Astrocyte (in vitro differentiated cells and primary cell): Measurements from ENCODE around the gene SHC4. TPM values are rescaled to one million over a fixed set of nuclear protein-coding genes. Genes with fewer than 3 reads are reported as not detected.

Source experiments
- DNase-seq: peaks from one replicate; pipeline ENCODE4 v3.0.0-alpha.2; 2010; ENCODE audit warnings: low read depth
- FAIRE-seq: peaks from 2 replicates; lab custom pipeline; 2011; peaks lifted over from hg19 to GRCh38; lab: Jason Lieb, UNC
- H2AFZ ChIP-seq: 2 replicates; pipeline ENCODE4 v1.6.0; 2012; ENCODE audit warnings: low read depth, low read length, inconsistent platforms
- H3K27ac ChIP-seq: 2 replicates; pipeline ENCODE4 v1.5.1; 2011; ENCODE audit warnings: low read depth, low read length, inconsistent platforms
- H3K27me3 ChIP-seq: 2 replicates; pipeline ENCODE4 v1.6.0; 2011; ENCODE audit warnings: low read length, inconsistent platforms; ENCODE audit not compliant: insufficient read depth
- H3K36me3 ChIP-seq: 2 replicates; pipeline ENCODE4 v1.5.1; 2011; ENCODE audit warnings: low read length, inconsistent platforms; ENCODE audit not compliant: insufficient read depth
- H3K4me1 ChIP-seq: 2 replicates; pipeline ENCODE4 v1.5.1; 2011; ENCODE audit warnings: low read length, inconsistent platforms; ENCODE audit not compliant: insufficient read depth
- H3K4me2 ChIP-seq: 2 replicates; pipeline ENCODE4 v1.6.0; 2012; ENCODE audit warnings: low read length, inconsistent platforms
- H3K4me3 ChIP-seq: 2 replicates; pipeline ENCODE4 v1.5.1; 2011; ENCODE audit warnings: low read depth, mild to moderate bottlenecking, low read length, inconsistent platforms; ENCODE audit not compliant: insufficient read depth
- H3K79me2 ChIP-seq: 2 replicates; pipeline ENCODE4 v1.6.0; 2012; ENCODE audit warnings: mild to moderate bottlenecking, low read length, inconsistent platforms; ENCODE audit not compliant: insufficient read depth
- H3K9ac ChIP-seq: 2 replicates; pipeline ENCODE4 v1.6.0; 2012; ENCODE audit warnings: mild to moderate bottlenecking, low read length, inconsistent platforms
- H3K9me3 ChIP-seq: 2 replicates; pipeline ENCODE4 v1.5.1; 2012; ENCODE audit warnings: low read depth, mild to moderate bottlenecking, low read length, inconsistent platforms; ENCODE audit not compliant: insufficient read depth
- H4K20me1 ChIP-seq: 2 replicates; pipeline ENCODE4 v1.6.0; 2012; ENCODE audit warnings: low read length, inconsistent platforms; ENCODE audit not compliant: insufficient read depth
- H3K27ac Mint-ChIP-seq: one replicate; pipeline ENCODE4 v1.8.0; 2021; ENCODE audit warnings: mild to moderate bottlenecking, mixed read lengths; ENCODE audit not compliant: unreplicated experiment
- H3K27me3 Mint-ChIP-seq: one replicate; pipeline ENCODE4 v1.8.0; 2021; ENCODE audit warnings: low read depth, mixed read lengths; ENCODE audit not compliant: unreplicated experiment
- H3K36me3 Mint-ChIP-seq: one replicate; pipeline ENCODE4 v1.8.0; 2021; ENCODE audit warnings: low read depth, mixed read lengths; ENCODE audit not compliant: unreplicated experiment
- H3K4me1 Mint-ChIP-seq: one replicate; pipeline ENCODE4 v1.8.0; 2021; ENCODE audit warnings: low read depth, mixed read lengths; ENCODE audit not compliant: unreplicated experiment
- H3K4me3 Mint-ChIP-seq: one replicate; pipeline ENCODE4 v1.8.0; 2021; ENCODE audit warnings: mild to moderate bottlenecking, moderate library complexity, mixed read lengths; ENCODE audit not compliant: unreplicated experiment
- H3K9me3 Mint-ChIP-seq: one replicate; pipeline ENCODE4 v1.8.0; 2021; ENCODE audit warnings: mild to moderate bottlenecking, mixed read lengths; ENCODE audit not compliant: unreplicated experiment
- CTCF ChIP-seq: IDR thresholded peaks from 2 replicates; pipeline ENCODE4 v1.5.1; 2011; ENCODE audit warnings: low read depth, mild to moderate bottlenecking, inconsistent platforms, low read length, moderate library complexity; ENCODE audit not compliant: insufficient read depth
- EZH2 ChIP-seq: IDR thresholded peaks from 2 replicates; pipeline ENCODE4 v1.6.1; 2012; ENCODE audit warnings: mild to moderate bottlenecking, low read length, inconsistent platforms; ENCODE audit not compliant: insufficient read depth
- total RNA-seq: library from RNA; stranded (reverse); gene quantifications from 2 replicates; pipeline ENCODE4 v1.2.1, GENCODE V29; 2021

Gene SHC4
- total RNA-seq, 1 donor from 2014 or later: 2.7 TPM

- no peaks in the 10 kb centered on the region for H3K9me3 ChIP-seq
- TF ChIP-seq CTCF (no peak), EZH2 (no peak)
- H3K27ac Mint-ChIP-seq: no peak overlapping the region
- no peaks in the 10 kb centered on the region for H3K27me3 ChIP-seq
- FAIRE-seq: no peak
- no peak overlapping the region for H2AFZ ChIP-seq
- H3K27me3 Mint-ChIP-seq: no peaks in the 10 kb centered on the region
- H3K4me1 Mint-ChIP-seq: no peaks in the 10 kb centered on the region
- no peak overlapping the region for H3K27ac ChIP-seq
- no peaks in the 10 kb centered on the region for H3K4me1 ChIP-seq
- H3K9me3 Mint-ChIP-seq: peaks cover 4% of the 10 kb centered on the region
- H3K36me3 Mint-ChIP-seq: no peaks in the 10 kb centered on the region
- H3K4me3 ChIP-seq: no peak overlapping the region
- H4K20me1 ChIP-seq: no peaks in the 10 kb centered on the region
- no peak for DNase-seq
- no peak overlapping the region for H3K9ac ChIP-seq
- H3K79me2 ChIP-seq: no peaks in the 10 kb centered on the region
- no peaks in the 10 kb centered on the region for H3K36me3 ChIP-seq
- no peak overlapping the region for H3K4me3 Mint-ChIP-seq
- no peak overlapping the region for H3K4me2 ChIP-seq
Measured at GRCh38 chr15:48905847-48906246, 57.9 kb downstream of the SHC4 start.

DNA sequence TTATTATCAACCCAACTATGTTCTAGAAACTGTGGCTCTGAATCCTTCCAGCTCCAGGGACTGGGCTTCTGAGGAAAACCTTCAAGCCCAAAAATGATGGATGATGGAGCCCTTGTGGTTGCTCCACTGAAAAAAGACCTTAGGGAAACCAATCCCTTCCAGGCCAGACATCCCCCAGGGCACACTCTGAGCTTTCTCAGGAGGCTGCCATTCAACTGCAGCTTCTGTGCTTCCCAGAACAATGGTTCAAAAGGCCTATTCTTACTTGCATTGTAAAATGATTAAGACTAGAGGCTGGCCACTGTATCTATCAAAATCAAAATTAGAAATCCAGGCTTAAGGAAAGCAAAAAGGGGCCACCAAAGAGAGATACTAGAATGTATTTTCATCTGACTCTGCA, 58.5 kb downstream of the SHC4 start:
- DNase-seq: no peak
- H4K20me1 ChIP-seq: no peaks in the 10 kb centered on the region

More for the DNA sequence above, 58.5 kb downstream of the SHC4 start:
- no peaks in the 10 kb centered on the region for H3K27me3 ChIP-seq
- no peak overlapping the region for H3K27ac ChIP-seq
- Mint-ChIP-seq H3K27ac (no peak overlapping the region), H3K36me3 (no peaks in the 10 kb centered on the region), H3K4me1 (no peaks in the 10 kb centered on the region), H3K9me3 (no peaks in the 10 kb centered on the region), H3K4me3 (no peak overlapping the region), H3K27me3 (no peaks in the 10 kb centered on the region)
- no peak overlapping the region for H2AFZ ChIP-seq
- no peaks in the 10 kb centered on the region for H3K79me2 ChIP-seq
- no peaks in the 10 kb centered on the region for H3K36me3 ChIP-seq
- H3K9ac ChIP-seq: no peak overlapping the region
- TF ChIP-seq CTCF: no peak
- no peak for TF ChIP-seq EZH2
- no peak overlapping the region for H3K4me3 ChIP-seq
- no peak for FAIRE-seq
- H3K9me3 ChIP-seq: no peaks in the 10 kb centered on the region
- H3K4me1 ChIP-seq: no peaks in the 10 kb centered on the region
- H3K4me2 ChIP-seq: no peak overlapping the region
